ENCODE results near the gene CD22. TPM values are rescaled to one million over a fixed set of nuclear protein-coding genes. Genes with fewer than 3 reads are reported as not detected.

CD22 gene
- total and polyA plus RNA-seq, 2 of the 8 experiments (the other 6 are each of a cell fraction or from before 2014, with no cell fraction given), result 0.06 to 0.60 TPM

GRCh38 chr19:35301961-35302360, 27.0 kb upstream of the CD22 start (continued):
- TF ChIP-seq, protein P1, sequence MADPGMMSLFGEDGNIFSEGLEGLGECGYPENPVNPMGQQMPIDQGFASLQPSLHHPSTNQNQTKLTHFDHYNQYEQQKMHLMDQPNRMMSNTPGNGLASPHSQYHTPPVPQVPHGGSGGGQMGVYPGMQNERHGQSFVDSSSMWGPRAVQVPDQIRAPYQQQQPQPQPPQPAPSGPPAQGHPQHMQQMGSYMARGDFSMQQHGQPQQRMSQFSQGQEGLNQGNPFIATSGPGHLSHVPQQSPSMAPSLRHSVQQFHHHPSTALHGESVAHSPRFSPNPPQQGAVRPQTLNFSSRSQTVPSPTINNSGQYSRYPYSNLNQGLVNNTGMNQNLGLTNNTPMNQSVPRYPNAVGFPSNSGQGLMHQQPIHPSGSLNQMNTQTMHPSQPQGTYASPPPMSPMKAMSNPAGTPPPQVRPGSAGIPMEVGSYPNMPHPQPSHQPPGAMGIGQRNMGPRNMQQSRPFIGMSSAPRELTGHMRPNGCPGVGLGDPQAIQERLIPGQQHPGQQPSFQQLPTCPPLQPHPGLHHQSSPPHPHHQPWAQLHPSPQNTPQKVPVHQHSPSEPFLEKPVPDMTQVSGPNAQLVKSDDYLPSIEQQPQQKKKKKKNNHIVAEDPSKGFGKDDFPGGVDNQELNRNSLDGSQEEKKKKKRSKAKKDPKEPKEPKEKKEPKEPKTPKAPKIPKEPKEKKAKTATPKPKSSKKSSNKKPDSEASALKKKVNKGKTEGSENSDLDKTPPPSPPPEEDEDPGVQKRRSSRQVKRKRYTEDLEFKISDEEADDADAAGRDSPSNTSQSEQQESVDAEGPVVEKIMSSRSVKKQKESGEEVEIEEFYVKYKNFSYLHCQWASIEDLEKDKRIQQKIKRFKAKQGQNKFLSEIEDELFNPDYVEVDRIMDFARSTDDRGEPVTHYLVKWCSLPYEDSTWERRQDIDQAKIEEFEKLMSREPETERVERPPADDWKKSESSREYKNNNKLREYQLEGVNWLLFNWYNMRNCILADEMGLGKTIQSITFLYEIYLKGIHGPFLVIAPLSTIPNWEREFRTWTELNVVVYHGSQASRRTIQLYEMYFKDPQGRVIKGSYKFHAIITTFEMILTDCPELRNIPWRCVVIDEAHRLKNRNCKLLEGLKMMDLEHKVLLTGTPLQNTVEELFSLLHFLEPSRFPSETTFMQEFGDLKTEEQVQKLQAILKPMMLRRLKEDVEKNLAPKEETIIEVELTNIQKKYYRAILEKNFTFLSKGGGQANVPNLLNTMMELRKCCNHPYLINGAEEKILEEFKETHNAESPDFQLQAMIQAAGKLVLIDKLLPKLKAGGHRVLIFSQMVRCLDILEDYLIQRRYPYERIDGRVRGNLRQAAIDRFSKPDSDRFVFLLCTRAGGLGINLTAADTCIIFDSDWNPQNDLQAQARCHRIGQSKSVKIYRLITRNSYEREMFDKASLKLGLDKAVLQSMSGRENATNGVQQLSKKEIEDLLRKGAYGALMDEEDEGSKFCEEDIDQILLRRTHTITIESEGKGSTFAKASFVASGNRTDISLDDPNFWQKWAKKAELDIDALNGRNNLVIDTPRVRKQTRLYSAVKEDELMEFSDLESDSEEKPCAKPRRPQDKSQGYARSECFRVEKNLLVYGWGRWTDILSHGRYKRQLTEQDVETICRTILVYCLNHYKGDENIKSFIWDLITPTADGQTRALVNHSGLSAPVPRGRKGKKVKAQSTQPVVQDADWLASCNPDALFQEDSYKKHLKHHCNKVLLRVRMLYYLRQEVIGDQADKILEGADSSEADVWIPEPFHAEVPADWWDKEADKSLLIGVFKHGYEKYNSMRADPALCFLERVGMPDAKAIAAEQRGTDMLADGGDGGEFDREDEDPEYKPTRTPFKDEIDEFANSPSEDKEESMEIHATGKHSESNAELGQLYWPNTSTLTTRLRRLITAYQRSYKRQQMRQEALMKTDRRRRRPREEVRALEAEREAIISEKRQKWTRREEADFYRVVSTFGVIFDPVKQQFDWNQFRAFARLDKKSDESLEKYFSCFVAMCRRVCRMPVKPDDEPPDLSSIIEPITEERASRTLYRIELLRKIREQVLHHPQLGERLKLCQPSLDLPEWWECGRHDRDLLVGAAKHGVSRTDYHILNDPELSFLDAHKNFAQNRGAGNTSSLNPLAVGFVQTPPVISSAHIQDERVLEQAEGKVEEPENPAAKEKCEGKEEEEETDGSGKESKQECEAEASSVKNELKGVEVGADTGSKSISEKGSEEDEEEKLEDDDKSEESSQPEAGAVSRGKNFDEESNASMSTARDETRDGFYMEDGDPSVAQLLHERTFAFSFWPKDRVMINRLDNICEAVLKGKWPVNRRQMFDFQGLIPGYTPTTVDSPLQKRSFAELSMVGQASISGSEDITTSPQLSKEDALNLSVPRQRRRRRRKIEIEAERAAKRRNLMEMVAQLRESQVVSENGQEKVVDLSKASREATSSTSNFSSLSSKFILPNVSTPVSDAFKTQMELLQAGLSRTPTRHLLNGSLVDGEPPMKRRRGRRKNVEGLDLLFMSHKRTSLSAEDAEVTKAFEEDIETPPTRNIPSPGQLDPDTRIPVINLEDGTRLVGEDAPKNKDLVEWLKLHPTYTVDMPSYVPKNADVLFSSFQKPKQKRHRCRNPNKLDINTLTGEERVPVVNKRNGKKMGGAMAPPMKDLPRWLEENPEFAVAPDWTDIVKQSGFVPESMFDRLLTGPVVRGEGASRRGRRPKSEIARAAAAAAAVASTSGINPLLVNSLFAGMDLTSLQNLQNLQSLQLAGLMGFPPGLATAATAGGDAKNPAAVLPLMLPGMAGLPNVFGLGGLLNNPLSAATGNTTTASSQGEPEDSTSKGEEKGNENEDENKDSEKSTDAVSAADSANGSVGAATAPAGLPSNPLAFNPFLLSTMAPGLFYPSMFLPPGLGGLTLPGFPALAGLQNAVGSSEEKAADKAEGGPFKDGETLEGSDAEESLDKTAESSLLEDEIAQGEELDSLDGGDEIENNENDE (IDR thresholded peaks at IDR 0.05; ENCODE audit: insufficient replicate concordance, low read length), result no peak
- TF ChIP-seq BRCA1 (IDR thresholded peaks at IDR 0.05; ENCODE audit: low read depth, low read length) (no peak), RNF2 (IDR thresholded peaks at IDR 0.05; ENCODE audit: borderline replicate concordance, low read depth, low read length, missing control alignments, poor library complexity, severe bottlenecking) (no peak), EZH2 (IDR thresholded peaks at IDR 0.05; ENCODE audit: low read depth, low read length, severe bottlenecking) (no peak), MAFK (IDR thresholded peaks at IDR 0.05; ENCODE audit: low read depth, low read length) (no peak), TBP (IDR thresholded peaks at IDR 0.05; ENCODE audit: low read depth, low read length) (no peak)

All from H1 (cell line).